Fibroblast of villous mesenchyme (primary cell): ENCODE measurements around the gene BHLHE40. TPM values are rescaled to one million over a fixed set of nuclear protein-coding genes. Genes with fewer than 3 reads are reported as not detected.

Source experiments
- DNase-seq: peaks from one replicate; pipeline ENCODE4 v3.0.0-alpha.2; 2010; ENCODE audit warnings: low read depth
- H3K4me3 ChIP-seq: 2 replicates; pipeline ENCODE4 v1.5.1; 2011; ENCODE audit warnings: low read depth, mild to moderate bottlenecking, low read length
- total RNA-seq: library from RNA; depleted of rRNA; stranded (reverse); fragments of >200 nt; gene quantifications from 2 replicates; pipeline ENCODE4 v1.2.3, GENCODE V29; 2012
- TF ChIP-seq, protein P1 (sequence below): IDR thresholded peaks from 2 replicates; pipeline ENCODE4 v1.5.1; 2012; ENCODE audit warnings: low read depth, mild to moderate bottlenecking, low read length; ENCODE audit not compliant: insufficient read depth

The BHLHE40 gene
- total RNA-seq, 1 donor = 53.5 TPM

DNA sequence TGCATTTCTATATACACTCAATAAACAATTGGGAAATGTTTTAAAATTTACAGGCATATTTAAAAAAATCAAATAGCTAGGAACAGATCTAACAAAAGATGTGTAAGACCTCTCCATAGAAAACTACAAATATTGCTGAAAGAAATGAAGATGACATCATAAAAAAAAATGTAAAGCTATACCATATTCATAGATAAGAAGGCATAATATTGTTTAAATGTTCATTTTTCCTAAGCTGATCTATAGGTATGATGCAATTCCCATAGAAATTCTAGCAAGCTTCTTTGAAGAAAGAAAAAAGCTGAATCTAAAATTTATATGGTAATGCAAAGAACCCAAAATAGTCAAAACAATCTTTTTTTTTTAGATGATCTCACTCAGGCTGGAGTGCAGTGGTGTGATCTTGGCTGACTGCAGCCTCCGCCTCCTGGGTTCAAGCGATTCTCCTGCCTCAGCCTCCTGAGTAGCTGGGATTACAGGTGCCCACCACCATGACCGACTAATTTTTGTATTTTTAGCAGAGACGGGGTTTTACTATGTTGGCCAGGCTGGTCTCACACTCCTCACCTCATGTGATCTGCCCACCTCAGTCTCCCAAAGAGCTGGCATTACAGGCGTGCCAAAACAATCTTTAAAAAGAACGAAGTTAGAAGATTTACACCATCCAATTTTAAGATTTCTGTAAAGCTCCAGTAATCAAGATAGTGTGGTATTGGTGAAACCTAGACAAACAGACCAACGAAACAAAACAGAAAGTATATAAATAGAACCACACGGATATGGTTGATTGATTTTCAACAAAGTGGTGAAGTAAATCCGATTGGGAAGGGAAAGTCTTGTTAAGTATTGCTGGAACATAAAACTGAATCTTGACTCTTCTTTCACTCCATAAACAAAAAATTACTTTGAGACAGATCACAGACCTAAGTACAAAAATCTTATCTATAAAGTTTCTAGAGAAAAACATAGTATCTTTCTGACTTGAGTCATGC, 6.3 kb upstream of the BHLHE40 start:
- TF ChIP-seq, protein P1, sequence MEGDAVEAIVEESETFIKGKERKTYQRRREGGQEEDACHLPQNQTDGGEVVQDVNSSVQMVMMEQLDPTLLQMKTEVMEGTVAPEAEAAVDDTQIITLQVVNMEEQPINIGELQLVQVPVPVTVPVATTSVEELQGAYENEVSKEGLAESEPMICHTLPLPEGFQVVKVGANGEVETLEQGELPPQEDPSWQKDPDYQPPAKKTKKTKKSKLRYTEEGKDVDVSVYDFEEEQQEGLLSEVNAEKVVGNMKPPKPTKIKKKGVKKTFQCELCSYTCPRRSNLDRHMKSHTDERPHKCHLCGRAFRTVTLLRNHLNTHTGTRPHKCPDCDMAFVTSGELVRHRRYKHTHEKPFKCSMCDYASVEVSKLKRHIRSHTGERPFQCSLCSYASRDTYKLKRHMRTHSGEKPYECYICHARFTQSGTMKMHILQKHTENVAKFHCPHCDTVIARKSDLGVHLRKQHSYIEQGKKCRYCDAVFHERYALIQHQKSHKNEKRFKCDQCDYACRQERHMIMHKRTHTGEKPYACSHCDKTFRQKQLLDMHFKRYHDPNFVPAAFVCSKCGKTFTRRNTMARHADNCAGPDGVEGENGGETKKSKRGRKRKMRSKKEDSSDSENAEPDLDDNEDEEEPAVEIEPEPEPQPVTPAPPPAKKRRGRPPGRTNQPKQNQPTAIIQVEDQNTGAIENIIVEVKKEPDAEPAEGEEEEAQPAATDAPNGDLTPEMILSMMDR = no peak
- DNase-seq = peak; percentile 37
- H3K4me3 ChIP-seq = no peak overlapping the region

GRCh38 chr3:4974154-4974553, 5.1 kb upstream of the BHLHE40 start:
- DNase-seq = no peak
- H3K4me3 ChIP-seq = no peak overlapping the region
- TF ChIP-seq, protein P1 = no peak

DNA sequence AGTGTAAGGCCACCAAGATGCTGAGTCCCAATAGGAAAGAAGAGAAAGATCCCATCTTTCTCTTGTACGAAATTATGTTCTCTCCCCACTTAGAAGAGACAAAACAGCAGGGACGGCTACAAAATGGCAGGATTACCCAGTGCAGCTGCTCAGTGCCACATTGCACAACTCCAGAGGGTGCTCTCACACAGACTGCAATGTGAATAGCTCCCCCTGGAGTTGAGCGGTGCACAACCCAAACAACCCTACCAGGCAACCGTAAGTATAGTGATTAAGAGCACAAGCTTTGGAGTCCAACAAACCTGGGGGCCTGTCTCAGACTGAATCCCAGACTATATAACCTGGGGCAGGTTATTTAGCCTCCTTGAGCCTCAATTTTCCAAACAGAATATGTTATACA, 3.1 kb upstream of the BHLHE40 start:
- H3K4me3 ChIP-seq = no peak overlapping the region
- peak; percentile 88 for DNase-seq
- TF ChIP-seq, protein P1 = peak; percentile 61

GRCh38 chr3:4977001-4977852, 2.0 kb upstream of the BHLHE40 start:
- H3K4me3 ChIP-seq = peak overlapping the region; percentile 100
- TF ChIP-seq, protein P1 = no peak
- DNase-seq = peak; percentile 97

GRCh38 chr3:4977853-4978203, 1.4 kb upstream of the BHLHE40 start:
- TF ChIP-seq, protein P1 = no peak
- DNase-seq = no peak
- H3K4me3 ChIP-seq = peak overlapping the region; percentile 100

- peak; percentile 99 for DNase-seq
- TF ChIP-seq, protein P1 = no peak
- peak overlapping the region; percentile 100 for H3K4me3 ChIP-seq
Observed at GRCh38 chr3:4978204-4978965, 852 bp upstream of the BHLHE40 start.
